ENCODE results near the gene BEST3. TPM values are rescaled to one million over a fixed set of nuclear protein-coding genes. Genes with fewer than 3 reads are reported as not detected.
"Not testable (repeated sequence)": the region's sequence is repeated elsewhere in the genome, so short reads cannot be mapped to it uniquely, and the experiment has no call there.

The BEST3 gene
- total RNA-seq, 1 donor from 2014 or later = not detected

DNA sequence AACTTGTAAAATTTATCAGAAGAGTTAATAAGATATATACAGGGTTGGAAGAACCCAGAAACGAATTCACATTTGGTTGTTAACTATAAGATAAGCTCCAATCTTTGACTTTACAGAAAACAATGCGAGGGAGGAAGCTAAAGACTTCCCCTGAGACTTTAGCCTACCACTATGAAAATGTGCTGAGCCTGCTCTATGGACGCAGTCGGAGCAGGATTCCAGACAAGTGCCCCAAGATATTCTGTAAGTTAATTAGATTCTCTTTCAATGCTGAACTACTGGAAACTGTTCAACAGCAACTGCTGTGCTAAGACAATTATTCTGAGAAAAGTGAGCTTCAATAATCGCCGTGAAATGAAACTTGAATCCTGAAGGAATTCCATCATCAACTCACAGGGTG, 80.1 kb downstream of the BEST3 start:
- no peak overlapping the region for H3K4me3 Mint-ChIP-seq
- intact Hi-C loops (cut with micrococcal nuclease) = no loop called here
- no peaks in the 10 kb centered on the region for H3K9me3 Mint-ChIP-seq
- no peaks in the 10 kb centered on the region for H3K36me3 Mint-ChIP-seq (ENCODE audit: low read depth)
- H3K27ac Mint-ChIP-seq = no peak overlapping the region
- no peak for DNase-seq
- peaks cover 13% of the 10 kb centered on the region for H3K27me3 Mint-ChIP-seq
- no peaks in the 10 kb centered on the region for H3K4me1 Mint-ChIP-seq

- Mint-ChIP-seq H3K4me3 (no peak overlapping the region), H3K27ac (no peak overlapping the region), H3K27me3 (peaks cover 19% of the 10 kb centered on the region), H3K4me1 (no peaks in the 10 kb centered on the region), H3K9me3 (no peaks in the 10 kb centered on the region), H3K36me3 (ENCODE audit: low read depth) (no peaks in the 10 kb centered on the region)
- intact Hi-C loops (cut with micrococcal nuclease) = no loop called here
- no peak for DNase-seq
Observed at GRCh38 chr12:69616025-69616424, 83.1 kb downstream of the BEST3 start.

DNA sequence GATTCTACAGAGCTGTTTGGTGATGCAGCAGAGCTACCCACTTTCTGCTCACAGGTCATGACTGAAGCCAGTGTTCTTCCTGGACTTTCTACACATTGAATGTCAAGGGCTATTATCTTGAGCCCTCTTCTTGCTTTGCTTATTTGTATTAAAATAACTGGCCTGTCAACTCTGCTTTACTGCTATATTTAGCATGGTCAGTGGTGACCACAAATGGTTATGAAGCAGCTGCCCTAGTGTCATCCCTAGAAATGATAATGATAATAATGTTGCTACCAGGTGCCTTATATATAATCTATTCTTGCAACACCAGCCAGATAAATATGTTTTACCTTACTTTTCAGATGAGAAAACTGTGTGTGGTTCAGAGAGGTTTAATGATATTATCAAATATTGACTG, 85.8 kb downstream of the BEST3 start:
- H3K4me1 Mint-ChIP-seq = no peaks in the 10 kb centered on the region
- H3K27me3 Mint-ChIP-seq = peaks cover 21% of the 10 kb centered on the region
- no peak overlapping the region for H3K27ac Mint-ChIP-seq
- no peaks in the 10 kb centered on the region for H3K36me3 Mint-ChIP-seq (ENCODE audit: low read depth)
- H3K4me3 Mint-ChIP-seq = no peak overlapping the region
- intact Hi-C loops (cut with micrococcal nuclease) = no loop called here
- DNase-seq = no peak
- no peaks in the 10 kb centered on the region for H3K9me3 Mint-ChIP-seq

DNA sequence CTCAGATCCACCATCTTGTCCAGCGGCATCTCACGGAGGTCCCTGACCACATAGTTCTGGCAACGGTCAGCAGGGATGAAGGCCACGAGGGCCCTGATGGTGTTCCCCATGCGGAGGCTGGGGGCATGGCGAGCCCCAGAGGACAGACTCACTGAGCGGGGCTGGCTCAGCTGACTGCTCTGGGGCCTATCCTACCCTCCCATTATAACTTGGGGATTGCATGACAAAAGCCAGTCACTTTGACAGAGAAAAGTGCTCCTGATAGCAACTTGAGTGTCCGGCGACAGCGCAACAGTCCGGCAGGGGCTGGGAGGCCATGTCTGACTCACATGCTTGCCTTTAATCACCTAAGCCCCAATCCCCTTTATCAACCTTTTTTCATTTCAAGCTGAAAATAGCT, 88.4 kb downstream of the BEST3 start, which contains the start of gene LRRC10:
LRRC10 (minus strand) TSS at position 179 of the 400 bp plus-strand sequence; CDS start at position 110, 69 bp downstream.
- DNase-seq = no peak
- Mint-ChIP-seq H3K27ac (no peak within 1 kb of the TSS), H3K4me3 (no peak within 1 kb of the TSS), H3K27me3 (peaks cover 11% of the 10 kb centered on the region), H3K4me1 (no peaks in the 10 kb centered on the region), H3K36me3 (ENCODE audit: low read depth) (no peaks in the 10 kb centered on the region), H3K9me3 (no peaks in the 10 kb centered on the region)
- intact Hi-C loops (cut with micrococcal nuclease) = no loop called here

- no peak for DNase-seq
- intact Hi-C loops (cut with micrococcal nuclease) = no loop called here
- no peaks in the 10 kb centered on the region for H3K36me3 Mint-ChIP-seq (ENCODE audit: low read depth)
- H3K4me1 Mint-ChIP-seq = no peaks in the 10 kb centered on the region
- no peak overlapping the region for H3K27ac Mint-ChIP-seq
- H3K27me3 Mint-ChIP-seq = peaks cover 8% of the 10 kb centered on the region
- H3K9me3 Mint-ChIP-seq = no peaks in the 10 kb centered on the region
- H3K4me3 Mint-ChIP-seq = no peak overlapping the region
Observed at GRCh38 chr12:69610126-69610525, 89.0 kb downstream of the BEST3 start.

- no peak for DNase-seq
- Mint-ChIP-seq H3K27ac (no peak overlapping the region), H3K4me1 (no peaks in the 10 kb centered on the region), H3K9me3 (no peaks in the 10 kb centered on the region), H3K36me3 (ENCODE audit: low read depth) (peaks cover 5% of the 10 kb centered on the region), H3K27me3 (peaks cover 5% of the 10 kb centered on the region), H3K4me3 (no peak overlapping the region)
- intact Hi-C loops (cut with micrococcal nuclease) = no loop called here
Observed at GRCh38 chr12:69608114-69608513, 91.0 kb downstream of the BEST3 start.

GRCh38 chr12:69604275-69604674, 94.8 kb downstream of the BEST3 start:
- intact Hi-C loops (cut with micrococcal nuclease); H3K4me3 Mint-ChIP-seq; DNase-seq; H3K27me3 Mint-ChIP-seq; H3K4me1 Mint-ChIP-seq; H3K27ac Mint-ChIP-seq; H3K9me3 Mint-ChIP-seq: not testable (repeated sequence)
- peaks cover 36% of the 10 kb centered on the region for H3K36me3 Mint-ChIP-seq (ENCODE audit: low read depth)

Other genes starting within 250 kb of the BEST3 start
- 12.1 and 13.6 TPM in 2 replicates for gene FRS2, start 228.9 kb downstream of the BEST3 start, total RNA-seq
- 490 and 511 TPM in 2 replicates for gene CCT2, start 113.8 kb downstream of the BEST3 start, total RNA-seq
- not detected in 2 replicates for gene LRRC10, start 88.4 kb downstream of the BEST3 start, total RNA-seq
- gene RAB3IP, start 39.6 kb upstream of the BEST3 start, total RNA-seq = 28.5 and 33.6 TPM in 2 replicates
- gene MYRFL, start 125.9 kb upstream of the BEST3 start, total RNA-seq = not detected in 2 replicates

Measured in activated CD4-positive, alpha-beta T cell treated with anti-CD3 and anti-CD28 coated beads, Interleukin-2, amount 10 ng/mL, durations not matched to agents 24 days and 14 days (primary cell).